Astrocyte (in vitro differentiated cells and primary cell): ENCODE results near the gene SLFN5.

ENCODE experiments used
- EZH2 ChIP-seq: IDR thresholded peaks from 2 replicates; pipeline ENCODE4 v1.6.1; 2012; ENCODE audit warnings: mild to moderate bottlenecking, low read length, inconsistent platforms; ENCODE audit not compliant: insufficient read depth
- TF ChIP-seq, protein P1 (sequence below): IDR thresholded peaks from 2 replicates; pipeline ENCODE4 v1.5.1; 2011; ENCODE audit warnings: low read depth, mild to moderate bottlenecking, inconsistent platforms, low read length, moderate library complexity; ENCODE audit not compliant: insufficient read depth

- TF ChIP-seq, protein P1, sequence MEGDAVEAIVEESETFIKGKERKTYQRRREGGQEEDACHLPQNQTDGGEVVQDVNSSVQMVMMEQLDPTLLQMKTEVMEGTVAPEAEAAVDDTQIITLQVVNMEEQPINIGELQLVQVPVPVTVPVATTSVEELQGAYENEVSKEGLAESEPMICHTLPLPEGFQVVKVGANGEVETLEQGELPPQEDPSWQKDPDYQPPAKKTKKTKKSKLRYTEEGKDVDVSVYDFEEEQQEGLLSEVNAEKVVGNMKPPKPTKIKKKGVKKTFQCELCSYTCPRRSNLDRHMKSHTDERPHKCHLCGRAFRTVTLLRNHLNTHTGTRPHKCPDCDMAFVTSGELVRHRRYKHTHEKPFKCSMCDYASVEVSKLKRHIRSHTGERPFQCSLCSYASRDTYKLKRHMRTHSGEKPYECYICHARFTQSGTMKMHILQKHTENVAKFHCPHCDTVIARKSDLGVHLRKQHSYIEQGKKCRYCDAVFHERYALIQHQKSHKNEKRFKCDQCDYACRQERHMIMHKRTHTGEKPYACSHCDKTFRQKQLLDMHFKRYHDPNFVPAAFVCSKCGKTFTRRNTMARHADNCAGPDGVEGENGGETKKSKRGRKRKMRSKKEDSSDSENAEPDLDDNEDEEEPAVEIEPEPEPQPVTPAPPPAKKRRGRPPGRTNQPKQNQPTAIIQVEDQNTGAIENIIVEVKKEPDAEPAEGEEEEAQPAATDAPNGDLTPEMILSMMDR, result no peak
- TF ChIP-seq EZH2, result no peak
Observed at GRCh38 chr17:35224436-35224835, 18.4 kb upstream of the SLFN5 start.
